ENCODE data around the gene JPH4.
"Not testable (repeated sequence)": the region's sequence is repeated elsewhere in the genome, so short reads cannot be mapped to it uniquely, and the experiment has no call there.

Gene JPH4

DNA sequence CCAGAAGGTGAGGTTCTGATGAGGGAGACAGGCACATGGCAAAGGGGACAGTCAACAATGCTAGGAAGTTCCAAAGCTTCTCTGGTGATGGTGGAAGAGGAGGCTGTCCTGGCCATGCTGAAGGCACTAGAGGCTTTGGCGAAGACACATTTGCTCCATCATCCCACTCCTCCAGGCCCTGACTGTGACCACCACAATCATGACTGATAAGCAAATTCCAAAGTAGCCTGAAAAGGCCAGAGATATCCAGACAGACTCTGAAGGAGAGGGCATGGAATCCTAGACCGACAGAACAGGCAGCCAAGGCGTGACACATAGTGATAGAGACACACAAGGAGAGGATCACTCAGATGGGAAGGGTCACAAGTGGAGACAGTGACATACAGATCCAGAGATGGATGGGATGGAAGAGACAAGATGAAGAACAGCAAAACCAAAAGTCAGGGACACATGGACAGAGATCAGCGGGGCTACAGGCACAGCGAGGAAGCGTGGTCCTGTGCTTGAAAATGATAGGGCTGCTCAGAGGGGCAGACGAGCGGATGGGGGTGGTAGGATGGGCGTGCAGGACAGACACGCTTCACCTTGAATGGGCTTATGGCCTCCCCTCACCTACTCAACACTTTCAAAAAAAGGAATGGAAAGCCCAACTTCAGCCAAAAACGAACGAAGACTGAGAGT lies 28.3 kb downstream of the JPH4 start:
- DNase-seq (ENCODE audit: low read depth in 2 of 2, low spot score in 1 of 2) = no peak

DNA sequence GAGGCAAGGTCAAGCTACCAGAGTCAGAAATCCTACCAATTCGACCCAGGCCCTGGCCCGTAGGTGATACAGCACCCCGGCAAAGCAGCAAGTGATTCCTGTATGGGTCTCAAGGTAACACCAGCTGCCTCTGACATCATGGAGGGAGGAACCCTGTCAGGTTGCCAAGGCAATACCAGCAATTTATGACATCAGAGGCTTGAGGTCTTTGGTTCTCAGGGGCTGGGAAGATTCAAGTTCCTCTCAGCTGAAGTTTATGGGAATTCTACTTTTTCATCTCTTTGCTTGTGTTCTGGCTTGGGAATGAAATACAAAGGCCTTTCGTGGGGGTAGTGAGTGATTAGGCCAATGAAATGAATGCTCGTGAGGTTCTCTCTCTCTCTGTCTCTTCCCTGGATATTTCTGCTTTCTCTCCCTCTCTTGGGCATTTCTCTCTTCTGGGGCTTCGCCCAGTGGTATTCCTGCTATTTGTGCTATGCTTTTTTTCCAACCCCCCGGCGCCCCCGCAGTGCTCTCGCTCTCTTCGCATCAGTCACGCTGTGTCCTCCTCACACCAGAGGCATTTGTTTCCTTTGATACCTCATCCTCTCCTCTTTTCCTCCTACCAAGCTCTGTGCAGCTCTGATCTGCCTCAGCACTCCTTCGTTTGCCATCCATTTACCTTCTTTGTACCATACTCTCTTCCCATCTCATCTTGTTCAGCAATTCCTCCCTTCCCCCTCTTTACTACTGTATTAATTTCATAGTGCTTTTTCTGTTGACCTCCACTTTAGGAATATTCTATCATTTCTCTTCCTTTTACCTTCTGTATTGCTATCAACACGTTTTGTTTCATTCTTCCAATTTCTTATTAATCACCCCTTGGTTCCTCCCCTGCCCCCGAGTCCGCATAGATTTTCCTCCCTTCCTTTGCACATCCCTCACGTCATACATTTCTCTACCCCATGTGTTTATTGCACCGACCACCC lies 30.0 kb downstream of the JPH4 start:
- no peak for DNase-seq (ENCODE audit: low read depth in 2 of 2, low spot score in 1 of 2)

DNA sequence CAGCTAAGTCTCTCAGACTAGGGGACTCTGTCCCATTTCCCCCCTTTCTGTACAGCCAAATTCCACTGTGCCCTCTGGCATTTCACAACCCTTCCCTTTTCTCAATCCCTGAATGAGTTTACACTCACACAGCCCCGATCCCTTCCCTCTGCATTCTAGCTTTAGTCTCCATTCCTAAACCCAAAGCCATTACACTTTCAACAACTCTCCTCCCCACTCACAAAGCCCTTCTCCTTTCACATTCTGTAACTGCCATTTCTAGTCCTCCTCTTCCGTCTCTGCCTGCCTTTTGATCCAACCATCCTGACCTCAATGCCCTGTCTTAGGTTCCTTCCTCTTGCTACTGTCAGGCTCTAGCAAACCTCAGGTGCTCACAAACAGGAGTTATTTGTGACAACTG lies 30.7 kb downstream of the JPH4 start:
- no peak for DNase-seq (ENCODE audit: low read depth in 2 of 2, low spot score in 1 of 2)

DNA sequence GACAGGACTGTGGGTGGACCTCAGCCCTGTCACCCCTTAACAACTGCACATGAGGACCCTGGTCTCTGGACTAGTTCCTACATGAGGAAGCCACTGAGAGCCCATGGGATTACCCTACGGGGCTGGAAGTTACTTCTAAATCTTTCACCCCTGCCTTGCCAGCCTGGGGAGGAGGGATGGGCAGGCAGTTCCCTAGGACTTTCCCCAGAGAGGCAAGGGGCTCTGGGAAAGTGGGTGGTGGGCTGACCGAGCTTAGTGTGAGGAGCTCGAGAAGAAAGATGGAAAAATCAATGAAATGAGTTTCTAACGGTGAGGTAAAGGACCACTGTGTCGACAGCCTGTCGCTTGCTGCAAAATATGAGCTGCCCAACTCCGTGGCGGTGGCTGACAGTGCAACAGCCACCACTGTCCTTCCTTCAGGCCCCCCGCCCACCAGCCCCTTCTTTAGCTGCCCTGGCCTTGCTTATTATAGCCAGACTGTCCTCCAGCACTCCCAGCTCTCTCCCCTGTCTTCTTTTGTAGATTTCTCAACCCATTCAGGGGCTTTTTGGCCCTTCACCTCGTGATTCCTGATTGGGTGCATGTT lies 32.0 kb downstream of the JPH4 start:
- DNase-seq (ENCODE audit: low read depth in 2 of 2, low spot score in 1 of 2) = no peak

DNA sequence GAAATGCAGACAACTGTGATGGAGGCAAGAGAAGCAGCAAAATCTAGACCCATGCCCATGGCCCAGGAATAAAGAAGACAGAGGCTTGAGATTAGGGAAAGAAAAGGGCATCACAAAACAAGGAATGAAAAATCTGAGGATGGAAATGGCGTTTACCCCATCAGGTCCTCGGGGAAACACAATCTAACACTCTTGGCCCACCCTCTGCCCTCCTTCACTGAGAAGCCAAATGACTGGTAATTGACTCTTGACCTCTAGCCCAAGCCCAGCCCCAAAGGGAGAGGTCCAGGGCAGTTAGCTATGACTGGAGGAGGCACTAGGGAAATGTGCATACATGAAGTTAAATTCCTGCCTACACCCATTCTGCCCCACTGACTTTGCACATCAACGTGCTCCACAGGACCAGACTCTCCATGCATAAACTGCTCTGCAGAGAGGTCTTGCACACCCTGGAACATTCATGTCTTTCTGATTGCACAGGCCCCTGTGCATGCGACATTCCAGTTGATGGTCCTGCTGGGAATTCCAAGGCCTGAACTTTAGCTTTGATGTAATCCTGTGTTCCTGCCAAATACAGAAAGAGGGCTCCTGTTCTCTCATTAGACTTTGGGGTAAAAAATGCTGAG lies 32.7 kb downstream of the JPH4 start:
- DNase-seq (ENCODE audit: low read depth in 2 of 2, low spot score in 1 of 2) = no peak

DNA sequence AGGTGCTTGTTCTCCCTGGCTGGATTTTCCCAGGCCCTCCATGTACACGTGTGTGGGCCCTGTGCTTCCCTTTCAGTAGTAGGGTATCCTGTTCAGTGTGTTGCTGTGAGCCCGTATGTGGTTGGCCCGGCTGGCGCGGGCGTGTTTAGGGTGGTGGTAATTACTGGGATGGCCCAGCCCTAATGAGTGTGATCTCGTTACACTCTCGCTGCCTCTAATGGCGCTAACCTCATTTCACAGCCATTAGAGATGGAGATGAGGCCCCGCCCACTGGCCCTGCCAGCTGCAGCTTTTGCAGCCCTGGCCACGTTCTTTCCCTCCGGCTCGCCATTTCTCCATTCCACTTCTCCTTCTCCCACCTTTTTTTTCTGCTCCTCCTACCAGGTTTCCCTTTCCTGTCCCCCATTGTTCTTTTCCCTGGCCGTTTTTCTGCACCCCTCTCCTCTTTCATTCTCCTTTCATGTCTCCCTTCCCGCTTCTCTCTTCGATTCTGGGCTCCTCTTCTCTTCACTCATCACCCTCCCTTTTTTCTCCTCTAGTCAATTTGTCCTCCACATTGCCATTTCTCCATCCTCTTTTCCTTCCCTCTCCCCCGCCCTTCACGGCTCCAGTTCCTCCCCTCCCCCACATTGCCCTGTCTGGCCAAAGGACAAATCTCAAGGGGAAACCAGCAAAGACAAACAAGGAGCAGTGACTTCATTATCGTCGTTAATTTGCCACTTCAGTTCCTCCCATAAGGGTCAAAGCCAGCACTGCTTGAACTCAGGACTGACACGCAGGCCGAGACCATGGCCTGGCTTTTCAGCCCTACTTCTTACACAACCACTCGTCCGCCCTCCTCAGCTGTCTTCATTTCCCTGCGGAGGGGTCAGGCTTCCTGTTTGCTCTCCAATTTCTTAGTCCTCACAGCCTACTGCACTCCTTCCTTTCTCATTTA lies 33.8 kb downstream of the JPH4 start:
- DNase-seq (ENCODE audit: low read depth in 2 of 2, low spot score in 1 of 2) = no peak

DNA sequence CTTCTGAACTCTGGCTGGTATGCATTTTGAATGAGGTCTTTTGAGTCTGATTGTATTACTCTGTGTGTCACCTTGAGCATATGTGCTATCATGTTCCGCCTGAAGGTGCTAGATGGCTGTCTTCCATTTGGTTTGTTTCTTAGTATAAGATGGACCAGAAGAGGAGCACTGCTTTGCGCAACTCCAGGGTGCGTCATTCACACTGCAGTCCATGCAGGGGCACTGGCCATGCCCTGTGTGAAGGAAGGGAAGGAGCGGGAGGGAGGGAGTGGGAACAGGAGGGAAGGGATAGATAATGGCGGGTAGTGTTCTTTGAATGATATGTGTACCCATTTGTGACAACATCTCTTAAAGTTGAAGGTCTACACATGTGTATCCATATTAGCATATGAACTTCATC lies 35.2 kb downstream of the JPH4 start:
- no peak for DNase-seq (ENCODE audit: low read depth in 2 of 2, low spot score in 1 of 2)

DNA sequence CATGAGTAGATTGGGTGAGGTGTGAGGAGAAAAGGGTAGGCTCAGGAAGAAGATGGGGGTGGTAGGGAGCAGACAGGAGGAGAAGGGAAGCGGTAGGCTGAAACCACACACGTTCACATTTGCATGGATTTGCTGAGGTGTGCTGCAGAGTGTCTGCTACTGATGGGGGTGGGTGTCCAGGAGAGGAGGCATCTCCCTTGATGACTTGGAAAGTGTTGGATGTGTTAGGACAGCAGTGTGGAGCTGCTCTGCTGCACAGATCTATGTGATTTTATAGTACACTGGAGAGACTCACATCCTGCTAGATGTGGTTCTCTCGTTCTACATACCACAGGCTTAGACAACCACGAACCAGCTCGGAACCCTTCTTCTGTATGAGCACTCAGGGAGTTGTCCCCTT lies 36.3 kb downstream of the JPH4 start:
- no peak for DNase-seq (ENCODE audit: low read depth in 2 of 2, low spot score in 1 of 2)

DNA sequence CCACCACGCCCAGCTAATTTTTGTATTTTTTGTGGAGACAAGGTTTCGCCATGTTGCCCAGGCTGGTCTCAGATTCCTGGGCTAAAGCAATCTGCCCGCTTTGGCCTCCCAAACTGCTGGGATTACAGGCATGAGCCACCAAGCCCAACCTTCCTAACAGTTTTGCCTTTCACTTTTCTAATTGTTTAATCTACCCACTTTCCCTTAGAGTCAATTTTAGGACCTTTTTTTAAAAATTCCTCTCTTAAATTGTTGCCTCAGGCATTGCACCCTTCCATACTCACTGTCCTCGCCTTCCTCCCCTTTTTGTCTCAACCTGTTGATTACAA lies 38.5 kb downstream of the JPH4 start:
- DNase-seq (ENCODE audit: low read depth in 2 of 2, low spot score in 1 of 2) = no peak

DNA sequence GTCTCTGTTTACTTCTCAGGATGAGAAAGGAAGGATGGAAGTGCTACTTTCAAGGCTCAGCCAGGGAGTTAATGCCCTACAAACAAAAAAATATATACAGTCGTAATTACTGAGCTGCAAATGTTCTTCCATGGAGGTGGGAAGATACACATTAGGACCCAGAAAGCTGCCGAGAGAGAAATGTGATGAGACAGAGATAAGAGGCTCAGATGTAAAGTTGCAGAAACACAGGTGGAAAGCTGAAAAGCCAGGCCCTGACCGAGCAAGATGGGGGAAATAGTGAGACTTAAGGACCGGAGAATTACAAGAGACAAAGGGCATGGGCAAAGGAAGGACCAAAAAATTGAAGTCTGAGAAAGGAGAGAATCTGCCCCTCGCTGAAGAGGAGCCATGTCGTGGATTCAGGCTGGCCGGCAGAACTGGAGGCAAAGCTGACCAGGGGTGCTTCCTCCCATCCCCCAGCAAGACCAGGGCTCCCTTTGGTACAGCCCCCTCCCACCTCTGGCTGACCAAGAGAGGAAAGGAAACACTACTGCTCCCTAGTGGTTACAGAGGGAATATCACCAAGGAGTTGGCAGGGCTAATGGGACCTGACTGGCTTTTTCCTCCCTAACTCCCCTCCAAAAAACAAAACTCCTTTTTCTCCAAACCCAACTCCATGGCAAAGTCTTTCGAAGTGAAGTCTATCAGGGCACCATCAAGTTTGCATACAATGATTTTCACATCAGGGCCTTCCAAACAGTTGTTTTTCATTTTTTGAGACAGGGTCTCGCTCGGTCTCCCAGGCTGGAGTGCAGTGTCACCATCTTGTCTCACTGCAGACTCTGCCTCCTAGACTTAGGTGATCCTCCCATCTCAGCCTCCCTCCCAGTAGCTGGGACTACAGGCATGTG lies 39.1 kb downstream of the JPH4 start:
- no peak for DNase-seq (ENCODE audit: low read depth in 2 of 2, low spot score in 1 of 2)

DNA sequence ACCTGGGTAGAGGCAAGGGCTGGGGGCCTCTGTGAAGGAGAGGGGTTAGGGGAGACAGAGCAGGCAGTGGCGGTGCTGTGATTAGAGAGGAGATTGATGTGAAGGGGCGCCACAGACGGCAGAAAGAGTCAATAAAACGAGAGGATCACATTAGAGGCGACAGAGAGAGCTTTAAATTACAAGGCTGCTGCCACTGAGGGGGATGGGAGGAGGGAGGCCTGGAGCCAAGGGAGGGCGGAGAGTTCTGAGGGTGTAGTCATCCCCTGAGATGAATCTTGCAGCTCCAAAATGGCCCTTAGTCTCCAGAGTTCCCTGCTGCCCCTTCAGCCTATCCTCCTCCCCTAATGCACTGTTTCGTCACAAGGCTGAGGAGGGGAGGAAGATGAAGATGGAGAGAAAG lies 39.8 kb downstream of the JPH4 start:
- DNase-seq (ENCODE audit: low read depth in 2 of 2, low spot score in 1 of 2) = no peak

DNA sequence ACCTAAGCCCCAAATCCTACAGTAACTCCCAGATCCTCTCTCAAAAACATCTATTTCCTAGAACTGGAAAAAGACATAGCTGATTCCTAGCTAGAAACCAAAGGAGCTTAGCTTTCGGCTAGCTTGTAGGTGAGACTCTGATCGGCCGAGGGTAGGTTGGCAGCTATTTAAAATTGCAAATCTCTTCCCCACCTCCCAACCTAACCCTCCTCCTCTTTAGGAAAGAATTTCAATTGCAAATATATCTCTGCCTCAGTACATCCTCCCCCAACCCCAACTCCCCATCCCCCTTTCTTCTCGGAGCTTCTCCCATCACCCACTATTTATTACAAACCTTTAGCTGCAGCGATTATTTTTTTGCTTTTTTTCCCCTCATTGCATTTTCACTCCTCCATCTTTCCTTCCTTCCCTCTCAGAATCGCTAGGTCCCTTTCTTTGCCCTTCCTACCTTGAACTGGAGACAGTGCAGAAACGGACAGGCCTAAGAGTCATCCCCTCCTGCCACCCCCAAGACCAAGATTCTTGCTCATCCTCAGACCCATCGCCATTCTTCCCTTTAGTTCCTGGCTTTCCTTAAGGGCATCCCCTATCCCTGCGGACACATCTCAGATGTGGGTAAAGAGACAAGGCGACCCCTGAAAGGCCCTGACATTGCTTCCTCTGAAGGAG lies 40.4 kb downstream of the JPH4 start:
- no peak for DNase-seq (ENCODE audit: low read depth in 2 of 2, low spot score in 1 of 2)

DNA sequence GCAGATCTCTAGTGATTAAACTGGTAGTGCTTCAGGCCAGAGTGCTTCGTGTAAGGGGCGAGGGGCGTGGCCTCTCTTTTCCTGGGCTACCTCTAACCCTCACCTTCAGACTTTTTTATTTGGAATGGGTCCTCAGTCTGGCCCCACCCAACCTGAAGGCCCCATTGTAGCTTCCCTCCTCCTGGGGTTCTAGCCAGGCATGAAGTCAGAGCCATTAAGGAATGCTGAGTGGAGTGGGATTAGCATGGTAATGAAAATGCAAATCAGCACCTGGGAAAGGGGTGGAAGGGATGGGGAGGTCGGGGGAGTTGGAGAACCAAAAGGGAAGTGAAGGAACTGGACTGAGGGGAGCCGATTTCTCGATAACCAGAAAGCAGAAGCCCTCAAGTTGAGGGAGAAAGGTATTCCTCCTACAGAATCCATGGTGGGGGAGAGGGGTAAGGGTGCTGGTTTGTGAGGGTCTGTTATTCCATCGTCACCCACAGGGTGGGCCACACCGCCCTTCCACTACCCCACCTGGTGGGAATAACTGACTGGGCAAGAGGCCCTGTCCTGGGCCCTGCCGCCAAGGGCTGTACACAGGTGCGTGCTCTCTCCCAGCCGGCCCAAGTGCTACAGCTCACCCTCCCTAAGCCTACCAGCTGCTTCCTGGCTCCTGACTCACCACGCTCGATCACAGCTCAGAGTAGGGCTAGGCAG lies 41.1 kb downstream of the JPH4 start:
- no peak for DNase-seq (ENCODE audit: low read depth in 2 of 2, low spot score in 1 of 2)

DNA sequence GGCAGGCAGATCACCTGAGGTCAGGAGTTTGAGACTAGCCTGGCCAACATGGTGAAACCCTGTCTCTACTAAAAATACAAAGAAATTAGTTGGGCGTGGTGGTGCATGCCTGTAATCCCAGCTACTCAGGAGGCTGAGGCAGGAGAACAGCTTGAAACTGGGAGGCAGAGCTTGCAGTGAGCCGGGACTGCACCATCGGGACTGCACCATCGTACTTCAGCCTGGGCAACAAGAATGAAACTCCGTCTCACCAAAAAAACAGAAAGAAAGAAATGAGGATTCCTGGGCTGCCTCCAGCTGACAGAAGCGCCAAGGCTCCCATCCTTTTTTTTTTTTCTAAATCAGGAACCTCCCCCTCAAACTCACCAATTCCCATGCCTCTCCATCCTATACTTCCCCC lies 41.7 kb downstream of the JPH4 start:
- not testable (repeated sequence) for DNase-seq (ENCODE audit: low read depth in 2 of 2, low spot score in 1 of 2)

DNA sequence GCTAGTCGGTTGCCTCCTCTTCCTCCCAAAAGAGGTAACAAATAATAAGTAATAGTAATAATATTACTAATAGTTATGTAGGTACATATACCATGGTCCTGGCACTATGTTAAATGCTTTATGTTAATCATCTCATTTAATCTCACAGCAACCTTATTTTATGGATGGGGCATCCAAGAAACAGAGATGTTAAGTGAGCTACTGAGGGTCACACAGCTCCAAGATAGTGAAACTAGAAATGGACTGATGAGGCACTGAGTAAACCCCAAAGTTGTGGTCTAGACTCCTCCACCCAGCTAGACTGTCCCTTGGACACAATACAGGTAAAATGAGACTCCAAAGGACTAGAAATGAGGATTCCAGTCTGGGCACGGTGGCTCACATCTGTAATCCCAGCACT lies 42.1 kb downstream of the JPH4 start:
- DNase-seq (ENCODE audit: low read depth in 2 of 2, low spot score in 1 of 2) = no peak

DNA sequence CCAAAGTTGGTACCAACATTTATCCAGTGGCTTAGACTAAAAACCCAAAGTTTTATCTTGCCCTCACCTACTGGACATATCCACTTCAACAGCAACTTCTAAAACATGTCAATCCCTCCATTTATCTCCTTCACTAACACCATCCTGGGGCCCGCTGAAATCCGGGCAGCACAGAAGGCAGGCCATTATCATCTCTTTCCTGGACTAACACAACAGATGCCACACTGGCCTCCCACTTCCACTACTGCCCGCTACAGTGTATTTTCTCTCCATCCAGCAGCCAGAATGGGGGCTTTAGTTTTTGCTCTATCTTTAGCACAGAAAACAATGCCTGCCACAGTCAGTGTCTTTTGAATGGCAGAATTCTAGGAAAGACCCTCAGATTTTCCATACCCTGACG lies 42.6 kb downstream of the JPH4 start:
- no peak for DNase-seq (ENCODE audit: low read depth in 2 of 2, low spot score in 1 of 2)

DNA sequence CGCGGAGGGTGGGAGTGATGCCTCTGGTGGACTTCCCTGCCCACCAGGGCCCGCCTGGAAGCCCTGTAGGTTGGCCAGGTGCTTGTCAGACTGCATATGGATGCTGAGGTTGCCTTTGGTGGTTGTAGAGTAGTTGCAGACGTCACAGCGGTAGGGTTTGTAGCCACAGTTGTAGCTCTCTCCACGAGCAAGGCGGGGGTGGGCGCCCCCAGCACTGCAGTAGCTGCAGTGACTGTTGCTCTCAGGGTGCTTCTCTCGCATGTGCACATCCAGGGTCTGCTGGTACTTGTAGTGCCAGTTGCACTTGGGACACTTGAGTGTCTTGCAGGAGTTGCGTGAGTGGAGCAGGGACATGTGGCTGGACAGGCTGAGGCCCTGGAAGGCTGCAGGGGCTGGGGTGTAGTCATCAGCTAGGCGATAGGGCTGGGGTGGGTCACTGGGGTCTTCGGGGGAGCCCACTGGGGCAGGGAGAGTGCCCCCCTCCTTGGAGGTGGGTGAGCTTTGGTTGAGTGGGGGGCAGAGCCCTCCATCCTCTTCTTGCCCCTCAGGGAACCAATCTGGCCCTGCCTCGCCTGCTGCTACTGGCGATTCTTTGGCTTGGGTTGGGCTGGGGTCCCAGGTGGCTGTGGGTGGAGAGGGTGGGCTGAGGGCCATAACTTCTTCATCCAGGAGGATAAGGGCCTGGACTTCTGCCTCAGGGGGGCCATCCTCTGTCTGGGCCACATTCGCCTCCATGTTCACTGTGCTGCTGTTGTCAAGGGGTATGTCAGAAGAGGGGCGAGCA lies 44.7 kb downstream of the JPH4 start:
- no peak for DNase-seq (ENCODE audit: low read depth in 2 of 2, low spot score in 1 of 2)

DNA sequence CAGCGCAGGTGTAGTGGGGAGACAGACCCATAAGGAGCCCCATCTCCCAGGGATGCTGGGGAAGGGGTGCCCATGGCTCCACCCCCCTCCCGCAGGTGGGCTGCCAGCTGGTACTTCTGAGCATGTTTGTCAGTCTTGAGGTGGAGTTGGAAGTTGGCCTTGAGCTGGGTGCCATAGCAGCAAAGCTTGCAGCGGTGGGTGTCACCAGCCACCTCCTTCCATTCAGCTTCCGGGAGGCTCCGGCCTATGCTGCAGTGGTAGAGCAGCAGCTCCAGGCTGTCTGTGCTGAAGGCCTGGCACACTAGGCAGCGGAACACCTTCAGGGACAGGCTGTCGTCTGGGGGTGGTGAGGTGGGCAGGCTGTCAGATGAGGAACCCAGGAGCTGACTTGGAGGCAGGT lies 45.9 kb downstream of the JPH4 start:
- DNase-seq (ENCODE audit: low read depth in 2 of 2, low spot score in 1 of 2) = no peak
